Tibial nerve (tissue), 4 donors: ENCODE measurements around the gene STAMBPL1.

Source experiments
- CTCF ChIP-seq, 5 experiments: fragments of 200-600 bp in 3 of 5; fragments of 450-650 bp in 2 of 5; sonication (generic) in 3 of 5; IDR thresholded peaks; one replicate each; pipeline ENCODE4 v1.5.1; 2016 to 2019; ENCODE audit warnings: antibody characterized with exemption in 5 of 5, mild to moderate bottlenecking in 3 of 5, moderate library complexity in 2 of 5
- EP300 ChIP-seq, 2 donors: sonication (generic); formaldehyde crosslinking; IDR thresholded peaks; one replicate each; pipeline ENCODE4 v1.6.1; 2017; ENCODE audit warnings: antibody characterized with exemption in 2 of 2, mild to moderate bottlenecking in 1 of 2
- POLR2A ChIP-seq, 2 donors: fragments of 450-650 bp; IDR thresholded peaks; one replicate each; pipeline ENCODE4 v1.6.1; 2017; ENCODE audit warnings: antibody characterized with exemption in 2 of 2, mild to moderate bottlenecking in 2 of 2, moderate library complexity in 2 of 2

GRCh38 chr10:88938039-88938438 lies 58.0 kb downstream of the STAMBPL1 start:
- TF ChIP-seq CTCF (IDR thresholded peaks at IDR 0.05), result no peak
- TF ChIP-seq EP300 (IDR thresholded peaks at IDR 0.05), result no peak
- no peak for TF ChIP-seq POLR2A (IDR thresholded peaks at IDR 0.05)
